Body of pancreas (tissue), 4 donors: Measurements from ENCODE around the gene DCAF11. TPM values are rescaled to one million over a fixed set of nuclear protein-coding genes. Genes with fewer than 3 reads are reported as not detected.

Experiments
- ATAC-seq: fragments of 150-250 bp; one replicate; pipeline ENCODE4 v1.9.1; 2016
- DNase-seq, 4 donors: peaks; one replicate each; pipeline ENCODE4 v3.0.0-alpha.2; 2019
- H3K27ac ChIP-seq, 4 donors: fragments of 200-600 bp; sonication (generic); 1 replicate in 3 of 4; 2 replicates in 1 of 4; pipeline versions ENCODE4 v1.5.1 to v1.6.1; 2016 to 2019; ENCODE audit warnings: mild to moderate bottlenecking in 1 of 4, mixed read lengths in 1 of 4, moderate library complexity in 1 of 4
- H3K27me3 ChIP-seq, 2 donors: fragments of 200-600 bp; sonication (generic); one replicate each; pipeline ENCODE4 v1.6.0; 2016; ENCODE audit warnings: mild to moderate bottlenecking in 1 of 2
- H3K36me3 ChIP-seq, 2 donors: fragments of 200-600 bp; sonication (generic); replicated peaks in 1 of 2; 2 replicates each; pipeline ENCODE4 v1.5.1; 2016; ENCODE audit warnings: low read depth in 2 of 2; ENCODE audit not compliant: insufficient read depth in 1 of 2
- H3K4me1 ChIP-seq: fragments of 200-600 bp; sonication (generic); one replicate; pipeline ENCODE4 v1.6.0; 2016
- H3K4me3 ChIP-seq, 2 donors: fragments of 200-600 bp; sonication (generic); 1 replicate in 1 of 2; 2 replicates in 1 of 2; pipeline ENCODE4 v1.5.1; 2016 to 2019
- H3K9me3 ChIP-seq, 3 donors: fragments of 200-600 bp; sonication (generic); 1 replicate in 2 of 3; 2 replicates in 1 of 3; pipeline ENCODE4 v1.5.1; 2016
- POLR2A ChIP-seq, 3 donors: fragments of 450-650 bp; IDR thresholded peaks; one replicate each; pipeline ENCODE4 v1.6.1; 2016; ENCODE audit warnings: antibody characterized with exemption in 3 of 3, mild to moderate bottlenecking in 2 of 3
- WGBS, 2 donors: methylation state at CpG; one replicate each; pipeline ENCODE4 v1.1.5; 2017; 5-methylcytosine and 5-hydroxymethylcytosine counted together
- intact Hi-C: fragments of 100-400 bp; cut with DNase I; formaldehyde crosslinking; loops from one replicate; pipeline ENCODE4 v1.15.1; 2023
- total RNA-seq, 2 donors: library from RNA; depleted of rRNA; stranded (reverse); fragments of >200 nt; gene quantifications; one replicate each; pipeline ENCODE4 v1.1.0, GENCODE V29; 2016
- TF ChIP-seq, protein P1 (sequence below), 7 experiments: fragments of 450-650 bp in 4 of 7; fragments of 200-600 bp in 3 of 7; sonication (generic) in 3 of 7; IDR thresholded peaks; one replicate each; pipeline ENCODE4 v1.5.1; 2016 to 2019; ENCODE audit warnings: antibody characterized with exemption in 7 of 7

The DCAF11 gene
- total RNA-seq, 2 donors from 2014 or later: 77.1 to 128 TPM

DNA sequence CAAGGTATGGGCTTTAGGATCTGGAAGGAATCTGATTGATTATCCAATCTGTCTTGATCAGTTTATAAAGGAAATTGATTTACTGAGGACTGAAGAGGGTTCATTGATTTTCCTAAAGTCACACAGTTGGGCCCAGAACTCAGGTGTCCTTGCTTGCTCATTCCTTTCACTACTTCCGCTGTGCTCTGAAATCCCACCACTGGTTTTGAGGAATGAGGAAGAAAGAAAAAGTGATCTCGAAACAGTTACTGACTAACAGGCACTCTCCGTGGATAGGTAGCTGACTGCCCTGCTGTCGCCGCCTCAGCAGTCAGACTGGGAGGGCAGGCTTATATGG lies 15.8 kb downstream of the DCAF11 start, which contains the start of gene FITM1:
Gene FITM1 (plus strand): TSS at position 280 of the 337 bp plus-strand sequence. CDS start 905 bp downstream, outside the sequence.
- 59 to 92% methylated on average over 5 of the region's 5 CpGs for WGBS, 2 donors
- no peak for ATAC-seq
- H3K9me3 ChIP-seq: no peaks in the 10 kb centered on the region
- peak within 1 kb of the TSS; percentile 85 to 96 (median 92) for H3K27ac ChIP-seq
- H3K4me3 ChIP-seq: no peak within 1 kb of the TSS
- H3K4me1 ChIP-seq: peaks cover 35% of the 10 kb centered on the region
- H3K27me3 ChIP-seq: no peaks in the 10 kb centered on the region
- TF ChIP-seq, protein P1, sequence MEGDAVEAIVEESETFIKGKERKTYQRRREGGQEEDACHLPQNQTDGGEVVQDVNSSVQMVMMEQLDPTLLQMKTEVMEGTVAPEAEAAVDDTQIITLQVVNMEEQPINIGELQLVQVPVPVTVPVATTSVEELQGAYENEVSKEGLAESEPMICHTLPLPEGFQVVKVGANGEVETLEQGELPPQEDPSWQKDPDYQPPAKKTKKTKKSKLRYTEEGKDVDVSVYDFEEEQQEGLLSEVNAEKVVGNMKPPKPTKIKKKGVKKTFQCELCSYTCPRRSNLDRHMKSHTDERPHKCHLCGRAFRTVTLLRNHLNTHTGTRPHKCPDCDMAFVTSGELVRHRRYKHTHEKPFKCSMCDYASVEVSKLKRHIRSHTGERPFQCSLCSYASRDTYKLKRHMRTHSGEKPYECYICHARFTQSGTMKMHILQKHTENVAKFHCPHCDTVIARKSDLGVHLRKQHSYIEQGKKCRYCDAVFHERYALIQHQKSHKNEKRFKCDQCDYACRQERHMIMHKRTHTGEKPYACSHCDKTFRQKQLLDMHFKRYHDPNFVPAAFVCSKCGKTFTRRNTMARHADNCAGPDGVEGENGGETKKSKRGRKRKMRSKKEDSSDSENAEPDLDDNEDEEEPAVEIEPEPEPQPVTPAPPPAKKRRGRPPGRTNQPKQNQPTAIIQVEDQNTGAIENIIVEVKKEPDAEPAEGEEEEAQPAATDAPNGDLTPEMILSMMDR (IDR thresholded peaks at IDR 0.05): no peak
- TF ChIP-seq POLR2A (IDR thresholded peaks at IDR 0.05): no peak
- DNase-seq: no peak
- no peaks in the 10 kb centered on the region for H3K36me3 ChIP-seq
- intact Hi-C loops: no loop called here

DNA sequence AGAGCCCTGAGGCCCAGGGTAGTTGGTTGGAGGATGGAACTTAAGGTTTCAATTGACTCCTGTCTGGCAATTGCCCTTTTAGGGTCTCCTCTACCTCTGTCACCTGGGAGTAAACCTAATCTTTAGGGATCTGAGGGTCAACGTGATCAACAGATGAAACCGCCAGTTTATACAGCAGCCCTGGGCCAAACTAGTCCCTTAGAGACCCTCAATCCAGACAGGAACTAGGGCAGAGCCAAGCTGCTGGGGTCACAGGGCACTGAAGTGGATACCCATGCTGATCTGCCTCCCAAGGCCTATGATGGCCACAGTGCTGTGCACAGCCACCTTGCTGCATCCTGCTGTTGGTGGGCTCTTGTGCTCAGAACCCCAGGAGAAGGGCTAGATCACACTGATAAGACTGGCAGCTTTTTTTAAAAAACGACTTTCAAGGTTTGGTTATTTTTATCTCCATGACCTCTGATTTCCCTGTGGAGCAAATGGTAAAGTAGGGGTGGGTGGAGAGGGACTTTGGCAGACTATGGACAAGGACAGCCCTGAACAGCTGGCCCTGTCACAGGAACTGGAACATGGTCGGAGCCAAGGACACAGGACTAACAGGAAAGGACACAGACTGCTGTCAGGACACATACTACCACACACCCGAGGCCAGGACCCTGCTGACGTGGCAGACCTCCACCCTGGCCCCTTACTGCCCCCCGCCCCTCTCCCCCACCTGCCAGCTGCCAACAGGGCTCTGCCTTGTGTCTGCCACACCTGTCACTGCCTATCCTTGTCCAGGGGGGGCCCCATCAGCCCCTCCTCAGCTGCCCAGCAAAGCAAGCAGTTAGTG lies 16.4 kb downstream of the DCAF11 start:
- Histone ChIP-seq H3K9me3 (no peaks in the 10 kb centered on the region), H3K27ac (peak overlapping the region; percentile 85 to 96 (median 92)), H3K4me3 (no peak overlapping the region), H3K4me1 (peaks cover 37% of the 10 kb centered on the region), H3K27me3 (no peaks in the 10 kb centered on the region), H3K36me3 (no peaks in the 10 kb centered on the region)
- intact Hi-C loops: no loop called here
- 6 to 25% methylated on average over 5 to 7 of the region's 7 CpGs for WGBS, 2 donors
- DNase-seq (peak; percentile 78 to 93 (median 90)), ATAC-seq (peak; percentile 57)
- peak in 2 of 3 donors; percentile 40 to 59 for TF ChIP-seq POLR2A (IDR thresholded peaks at IDR 0.05)
- TF ChIP-seq, protein P1 (IDR thresholded peaks at IDR 0.05): no peak

- no peak overlapping the region for H3K4me3 ChIP-seq
- ATAC-seq: no peak
- no peak for TF ChIP-seq POLR2A (IDR thresholded peaks at IDR 0.05)
- TF ChIP-seq, protein P1 (IDR thresholded peaks at IDR 0.05): no peak
- H3K27ac ChIP-seq: peak overlapping the region; percentile 85 to 96 (median 92)
- no peaks in the 10 kb centered on the region for H3K36me3 ChIP-seq
- 45 to 53% methylated on average over 8 to 12 of the region's 15 CpGs for WGBS, 2 donors
- DNase-seq: no peak
- no peaks in the 10 kb centered on the region for H3K27me3 ChIP-seq
- peaks cover 39% of the 10 kb centered on the region for H3K4me1 ChIP-seq
- intact Hi-C loops: no loop called here
- H3K9me3 ChIP-seq: no peaks in the 10 kb centered on the region
These were observed 17.0 kb downstream of the DCAF11 start for GRCh38 chr14:24131549-24131966.

DNA sequence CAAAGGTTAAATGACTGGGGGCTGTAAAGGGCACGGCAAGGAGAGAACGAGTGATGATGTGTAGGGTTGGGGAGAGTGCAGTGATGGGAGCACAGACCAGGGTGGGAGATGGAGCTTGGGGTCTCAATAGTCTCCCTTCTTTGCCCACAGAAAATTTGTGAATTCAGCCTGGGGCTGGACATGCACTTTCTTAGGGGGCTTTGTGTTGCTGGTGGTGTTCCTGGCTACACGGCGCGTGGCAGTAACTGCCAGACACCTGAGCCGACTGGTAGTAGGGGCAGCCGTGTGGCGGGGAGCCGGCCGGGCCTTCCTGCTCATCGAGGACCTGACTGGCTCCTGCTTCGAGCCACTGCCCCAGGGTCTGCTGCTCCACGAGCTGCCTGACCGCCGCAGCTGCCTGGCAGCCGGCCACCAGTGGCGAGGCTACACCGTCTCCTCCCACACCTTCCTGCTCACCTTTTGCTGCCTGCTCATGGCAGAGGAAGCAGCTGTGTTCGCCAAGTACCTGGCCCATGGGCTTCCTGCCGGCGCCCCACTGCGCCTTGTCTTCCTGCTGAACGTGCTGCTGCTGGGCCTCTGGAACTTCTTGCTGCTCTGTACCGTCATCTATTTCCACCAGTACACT lies 17.6 kb downstream of the DCAF11 start:
- Histone ChIP-seq H3K9me3 (no peaks in the 10 kb centered on the region), H3K27me3 (no peaks in the 10 kb centered on the region), H3K27ac (peak overlapping the region; percentile 85 to 96 (median 92)), H3K4me1 (peaks cover 46% of the 10 kb centered on the region), H3K36me3 (no peaks in the 10 kb centered on the region), H3K4me3 (no peak overlapping the region)
- DNase-seq: peak; percentile 76 to 90 (median 85)
- ATAC-seq: peak; percentile 18
- intact Hi-C loops: no loop called here
- 27 to 49% methylated on average over 13 to 24 of the region's 24 CpGs for WGBS, 2 donors
- peak; percentile 53 to 61 (median 58) for TF ChIP-seq POLR2A (IDR thresholded peaks at IDR 0.05)
- TF ChIP-seq, protein P1 (IDR thresholded peaks at IDR 0.05): no peak
